IMR-90 (cell line): Measurements from ENCODE around the gene RIMBP2. TPM values are rescaled to one million over a fixed set of nuclear protein-coding genes. Genes with fewer than 3 reads are reported as not detected.

Experiments
- ATAC-seq: fragments of 200-7000 bp; cut with Tn5 transposase; 2 replicates; pipeline ENCODE4 v1.9.1; 2020; ENCODE audit warnings: low read depth, mild to moderate bottlenecking, moderate library complexity
- BruUV-seq: library from RNA; stranded (reverse); fragments of 400-500 nt; replicated peaks from 2 replicates; lab custom pipeline; 2021; lab: Mats Ljungman, UMichigan
- CTCF ChIA-PET: fragments of 300-600 bp; formaldehyde crosslinking; extraction: SDS; loops from one replicate; lab custom pipeline; 2021; ENCODE audit warnings: antibody characterized with exemption; lab: Yijun Ruan, JAX
- POLR2A ChIA-PET: fragments of 300-600 bp; sonication (Branson Sonifier 250); formaldehyde crosslinking; loops from one replicate; lab custom pipeline; 2022; ENCODE audit warnings: antibody characterized with exemption; ENCODE audit not compliant: unreplicated experiment; lab: Charles Lee
- DNase-seq: peaks from one replicate; pipeline ENCODE4 v3.0.0; 2013
- H2AFZ ChIP-seq: replicated peaks from 2 replicates; pipeline ENCODE3; 2013; ENCODE audit warnings: low read length, mild to moderate bottlenecking; ENCODE audit not compliant: poor library complexity
- H2AK5ac ChIP-seq: 2 replicates; pipeline ENCODE4 v1.6.1; 2013; ENCODE audit warnings: low read depth, low read length, inconsistent platforms
- H2AK9ac ChIP-seq: replicated peaks from 2 replicates; pipeline ENCODE3; 2013; ENCODE audit warnings: mild to moderate bottlenecking, low read depth, low read length, moderate library complexity; ENCODE audit not compliant: poor library complexity
- H2BK120ac ChIP-seq: 2 replicates; pipeline ENCODE4 v1.6.1; 2013; ENCODE audit warnings: low read depth, low read length, inconsistent platforms
- H2BK15ac ChIP-seq: 3 replicates; pipeline ENCODE4 v1.6.1; 2013; ENCODE audit warnings: low read depth, low read length, inconsistent platforms
- H2BK20ac ChIP-seq: 2 replicates; pipeline ENCODE4 v1.6.1; 2013; ENCODE audit warnings: low read depth, mild to moderate bottlenecking, inconsistent platforms, low read length, moderate library complexity
- H2BK5ac ChIP-seq: 2 replicates; pipeline ENCODE4 v1.6.1; 2013; ENCODE audit warnings: mild to moderate bottlenecking, low read depth, low read length, inconsistent platforms; ENCODE audit not compliant: poor library complexity, severe bottlenecking
- H3K14ac ChIP-seq: replicated peaks from 2 replicates; pipeline ENCODE4 v1.6.1; 2013; ENCODE audit warnings: low read depth, low read length, inconsistent platforms
- H3K18ac ChIP-seq: 2 replicates; pipeline ENCODE4 v1.6.1; 2013; ENCODE audit warnings: low read depth, low read length, control low read depth
- H3K23ac ChIP-seq: 2 replicates; pipeline ENCODE4 v1.6.1; 2013; ENCODE audit warnings: low read depth, low read length, inconsistent platforms
- H3K27ac ChIP-seq: 2 replicates; pipeline ENCODE4 v1.5.1; 2013; ENCODE audit warnings: mild to moderate bottlenecking, control low read depth, low read length; ENCODE audit not compliant: insufficient read depth
- H3K27me3 ChIP-seq: 2 replicates; pipeline ENCODE4 v1.6.1; 2013; ENCODE audit warnings: low read length; ENCODE audit not compliant: control insufficient read depth, insufficient read depth
- H3K36me3 ChIP-seq: 2 replicates; pipeline ENCODE4 v1.6.1; 2013; ENCODE audit warnings: low read length, mixed read lengths; ENCODE audit not compliant: control insufficient read depth, insufficient read depth
- H3K4ac ChIP-seq: 2 replicates; pipeline ENCODE4 v1.6.1; 2013; ENCODE audit warnings: low read depth, low read length, inconsistent platforms
- H3K4me1 ChIP-seq: 2 replicates; pipeline ENCODE4 v1.6.1; 2013; ENCODE audit warnings: low read length, mixed read lengths; ENCODE audit not compliant: control insufficient read depth, insufficient read depth
- H3K4me2 ChIP-seq: 2 replicates; pipeline ENCODE4 v1.6.1; 2013; ENCODE audit warnings: low read depth, mild to moderate bottlenecking, control low read depth, low read length, moderate library complexity
- H3K4me3 ChIP-seq: 2 replicates; pipeline ENCODE4 v1.5.1; 2013; ENCODE audit warnings: low read depth, mild to moderate bottlenecking, control low read depth, low read length, moderate library complexity; ENCODE audit not compliant: insufficient read depth
- H3K56ac ChIP-seq: 2 replicates; pipeline ENCODE4 v1.6.1; 2013; ENCODE audit warnings: low read length, inconsistent platforms; ENCODE audit not compliant: insufficient read depth; ENCODE audit errors: extremely low read depth
- H3K79me1 ChIP-seq, 2 experiments: 2 replicates each; pipeline ENCODE4 v1.6.1; 2013; ENCODE audit warnings: low read length in 2 of 2, inconsistent platforms in 1 of 2, low read depth in 1 of 2
- H3K9ac ChIP-seq: 2 replicates; pipeline ENCODE4 v1.6.1; 2013; ENCODE audit warnings: low read depth, low read length, control low read depth
- H3K9me1 ChIP-seq: 2 replicates; pipeline ENCODE4 v1.6.1; 2013; ENCODE audit warnings: low read length, inconsistent platforms; ENCODE audit not compliant: insufficient read depth
- H3K9me3 ChIP-seq: 2 replicates; pipeline ENCODE4 v1.6.1; 2013; ENCODE audit warnings: low read length; ENCODE audit not compliant: control insufficient read depth, insufficient read depth
- H4K20me1 ChIP-seq: 2 replicates; pipeline ENCODE4 v1.6.1; 2013; ENCODE audit warnings: low read length, inconsistent platforms; ENCODE audit not compliant: insufficient read depth
- H4K5ac ChIP-seq: 2 replicates; pipeline ENCODE4 v1.6.1; 2013; ENCODE audit warnings: mild to moderate bottlenecking, low read depth, low read length, control low read depth
- H4K8ac ChIP-seq, 2 experiments: 2 replicates each; pipeline ENCODE4 v1.6.1; 2013; ENCODE audit warnings: low read depth in 2 of 2, low read length in 2 of 2, control low read depth in 1 of 2, inconsistent platforms in 1 of 2
- H4K91ac ChIP-seq: 2 replicates; pipeline ENCODE4 v1.6.1; 2013; ENCODE audit warnings: low read depth, low read length, inconsistent platforms; ENCODE audit not compliant: insufficient read depth
- CTCF ChIP-seq: conservative IDR thresholded peaks from 2 replicates; pipeline ENCODE4 v1.5.1; 2012; ENCODE audit warnings: mild to moderate bottlenecking, low read depth, low read length, improper control_type of control experiment
- FOS ChIP-seq: fragments of 150-350 bp; IDR thresholded peaks from 2 replicates; pipeline ENCODE4 v1.6.1; 2016; ENCODE audit warnings: low read depth, low read length
- MXI1 ChIP-seq: IDR thresholded peaks from 2 replicates; pipeline ENCODE4 v1.6.1; 2012; ENCODE audit warnings: low read depth, mild to moderate bottlenecking, low read length, moderate library complexity, borderline replicate concordance
- RAD21 ChIP-seq: IDR thresholded peaks from 2 replicates; pipeline ENCODE4 v1.6.1; 2012; ENCODE audit warnings: low read length, improper control_type of control experiment
- RFX5 ChIP-seq: IDR thresholded peaks from 2 replicates; pipeline ENCODE4 v1.8.0; 2012; ENCODE audit warnings: low read depth, mild to moderate bottlenecking, low read length, moderate library complexity
- WGBS, 2 experiments: methylation state at CpG; one replicate each; pipeline versions ENCODE4 v1.1.5 to v1.1.7; 2013; ENCODE audit warnings: missing lambda C conversion rate in 2 of 2; ENCODE audit not compliant: insufficient read length in 1 of 2; ENCODE audit errors: extremely low coverage in 2 of 2; 5-methylcytosine and 5-hydroxymethylcytosine counted together
- dilution Hi-C: fragments of 300-500 bp; cut with HindIII; formaldehyde crosslinking; loops from one replicate; pipeline ENCODE4 v1.14.3; 2018; ENCODE audit warnings: low sequenced_read_pairs; ENCODE audit not compliant: unreplicated experiment
- in situ Hi-C: fragments of 300-500 bp; cut with MboI; formaldehyde crosslinking; loops from 3 replicates; pipeline ENCODE4 v1.14.3; 2019; ENCODE audit warnings: low sequenced_read_pairs, inconsistent platforms, mixed read lengths
- intact Hi-C: fragments of 100-400 bp; cut with micrococcal nuclease; formaldehyde crosslinking; loops from 2 replicates; pipeline ENCODE4 v1.10.0; 2022
- polyA plus RNA-seq, 3 experiments: library from polyadenylated mRNA; depleted of rRNA; stranded (reverse); fragments of >200 nt; gene quantifications; 2 replicates each; pipeline ENCODE4 v1.2.3, GENCODE V29; 2012; ENCODE audit warnings: low replicate concordance in 1 of 3
- total RNA-seq: library from RNA; depleted of rRNA; stranded (reverse); fragments of >200 nt; gene quantifications from 2 replicates; pipeline ENCODE4 v1.2.3, GENCODE V29; 2012

RIMBP2 gene
- total and polyA plus RNA-seq, 2 of the 4 experiments (the other 2 are of a cell fraction): not detected

- no peak for DNase-seq
- no peak overlapping the region for H2AK9ac ChIP-seq
- H3K23ac ChIP-seq: no peak overlapping the region
- no peak overlapping the region for H4K8ac ChIP-seq
- H3K14ac ChIP-seq: no peak overlapping the region
- POLR2A ChIA-PET: no interaction called here
- no peak for TF ChIP-seq MXI1
- TF ChIP-seq RAD21: no peak
- no peak for TF ChIP-seq CTCF
- no peak for TF ChIP-seq RFX5
- TF ChIP-seq FOS: no peak
- no peak overlapping the region for H3K27ac ChIP-seq
- peaks cover 42% of the 10 kb centered on the region for H3K9me3 ChIP-seq
- H2BK5ac ChIP-seq: no peak overlapping the region
- H3K9me1 ChIP-seq: no peaks in the 10 kb centered on the region
- no peak overlapping the region for H4K5ac ChIP-seq
- no peaks in the 10 kb centered on the region for H4K20me1 ChIP-seq
- 63% methylated on average over 3 of the region's 13 CpGs; no CpG with 5 or more reads in 1 of the 2 experiments for WGBS, 2 experiments
- dilution Hi-C loops (no loop called here), intact Hi-C loops (no loop called here), in situ Hi-C loops (no loop called here)
- H2BK15ac ChIP-seq: no peak overlapping the region
- no peak overlapping the region for H3K18ac ChIP-seq
- no TSS peak for BruUV-seq
- no peaks in the 10 kb centered on the region for H3K79me1 ChIP-seq
- no peaks in the 10 kb centered on the region for H3K27me3 ChIP-seq
- H2BK20ac ChIP-seq: no peak overlapping the region
- no peak overlapping the region for H3K56ac ChIP-seq
- H2BK120ac ChIP-seq: no peak overlapping the region
- no peak overlapping the region for H4K91ac ChIP-seq
- no peak for ATAC-seq
- H3K4me1 ChIP-seq: no peaks in the 10 kb centered on the region
- H3K9ac ChIP-seq: no peak overlapping the region
- no peak overlapping the region for H2AK5ac ChIP-seq
- H2AFZ ChIP-seq: no peak overlapping the region
- no peak overlapping the region for H3K4me3 ChIP-seq
- CTCF ChIA-PET: no interaction called here
- H3K4me2 ChIP-seq: no peak overlapping the region
- no peak overlapping the region for H3K4ac ChIP-seq
- H3K36me3 ChIP-seq: no peaks in the 10 kb centered on the region
These were observed 282.3 kb downstream of the RIMBP2 start for GRCh38 chr12:130433834-130434233.
